Measurements from ENCODE around the gene ZMAT5.

- TF ChIP-seq POLR2A (IDR thresholded peaks at IDR 0.05) (no peak), CTCF (IDR thresholded peaks at IDR 0.05) (no peak)
Measured at GRCh38 chr22:29737251-29738117, 29.3 kb downstream of the ZMAT5 start.
